Measurements from ENCODE around the gene RCAN3. TPM values are rescaled to one million over a fixed set of nuclear protein-coding genes. Genes with fewer than 3 reads are reported as not detected.

Gene RCAN3
- total RNA-seq, 4 donors from 2014 or later: 2.6 to 22.1 (median 7.3) TPM

GRCh38 chr1:24558455-24558854, 55.8 kb downstream of the RCAN3 start:
- Histone ChIP-seq H3K27ac (no peak overlapping the region), H3K27me3 (peaks cover 0 to 12% of the 10 kb centered on the region in 2 donors), H3K9me3 (no peaks in the 10 kb centered on the region), H3K36me3 (no peaks in the 10 kb centered on the region), H3K4me1 (peaks cover 0 to 5% of the 10 kb centered on the region in 2 donors), H3K4me3 (no peak overlapping the region)
- no peak for TF ChIP-seq CTCF (IDR thresholded peaks at IDR 0.05)
- DNase-seq: no peak
- intact Hi-C loops (cut with DNase I; ENCODE audit: low total_unique reads): no loop called here

GRCh38 chr1:24558902-24559791, 56.5 kb downstream of the RCAN3 start:
- Histone ChIP-seq H3K27ac (no peak overlapping the region), H3K4me1 (peaks cover 0 to 5% of the 10 kb centered on the region in 2 donors), H3K9me3 (no peaks in the 10 kb centered on the region), H3K27me3 (peaks cover 0 to 12% of the 10 kb centered on the region in 2 donors), H3K36me3 (no peaks in the 10 kb centered on the region), H3K4me3 (no peak overlapping the region)
- no peak for TF ChIP-seq POLR2A (IDR thresholded peaks at IDR 0.05)
- no peak for TF ChIP-seq CTCF (IDR thresholded peaks at IDR 0.05)
- DNase-seq: no peak
- intact Hi-C loops (cut with DNase I; ENCODE audit: low total_unique reads): no loop called here

GRCh38 chr1:24560361-24560760, 57.7 kb downstream of the RCAN3 start:
- peaks cover 0 to 12% of the 10 kb centered on the region in 2 donors for H3K27me3 ChIP-seq
- peaks cover 0 to 5% of the 10 kb centered on the region in 2 donors for H3K4me1 ChIP-seq

GRCh38 chr1:24562625-24563024, 60.0 kb downstream of the RCAN3 start:
- Histone ChIP-seq H3K36me3 (no peaks in the 10 kb centered on the region), H3K9me3 (no peaks in the 10 kb centered on the region), H3K4me1 (no peaks in the 10 kb centered on the region), H3K27me3 (no peaks in the 10 kb centered on the region), H3K27ac (no peak overlapping the region), H3K4me3 (no peak overlapping the region)
- intact Hi-C loops (cut with DNase I; ENCODE audit: low total_unique reads): no loop called here
- DNase-seq: no peak
- TF ChIP-seq CTCF (IDR thresholded peaks at IDR 0.05) (no peak), POLR2A (IDR thresholded peaks at IDR 0.05) (no peak)

More at GRCh38 chr1:24560361-24560760, 57.7 kb downstream of the RCAN3 start:
- TF ChIP-seq POLR2A (IDR thresholded peaks at IDR 0.05): no peak
- TF ChIP-seq CTCF (IDR thresholded peaks at IDR 0.05): no peak
- intact Hi-C loops (cut with DNase I; ENCODE audit: low total_unique reads): no loop called here
- Histone ChIP-seq H3K27ac (no peak overlapping the region), H3K36me3 (no peaks in the 10 kb centered on the region), H3K9me3 (no peaks in the 10 kb centered on the region), H3K4me3 (no peak overlapping the region)
- no peak for DNase-seq

GRCh38 chr1:24564695-24565094, 62.1 kb downstream of the RCAN3 start:
- Histone ChIP-seq H3K27ac (no peak overlapping the region), H3K4me3 (no peak overlapping the region), H3K27me3 (no peaks in the 10 kb centered on the region), H3K9me3 (no peaks in the 10 kb centered on the region), H3K4me1 (no peaks in the 10 kb centered on the region), H3K36me3 (no peaks in the 10 kb centered on the region)
- no peak for TF ChIP-seq POLR2A (IDR thresholded peaks at IDR 0.05)
- TF ChIP-seq CTCF (IDR thresholded peaks at IDR 0.05): no peak
- DNase-seq: no peak
- intact Hi-C loops (cut with DNase I; ENCODE audit: low total_unique reads): no loop called here

Data from uterus (tissue), 4 donors.